Cerebellar cortex (tissue), 1 donor: ENCODE data around the gene KIF3B.
"Not testable (repeated sequence)": the region's sequence is repeated elsewhere in the genome, so short reads cannot be mapped to it uniquely, and the experiment has no call there.

ENCODE experiments used
- DNase-seq: peaks from one replicate; pipeline ENCODE4 v3.0.0-alpha.2; 2015; ENCODE audit warnings: low spot score

KIF3B gene

GRCh38 chr20:32277361-32278198 lies at the start of gene KIF3B:
KIF3B (plus strand) TSS chr20:32277651; CDS start chr20:32309778, 32,127 bp downstream.
- DNase-seq = peak; percentile 86

DNA sequence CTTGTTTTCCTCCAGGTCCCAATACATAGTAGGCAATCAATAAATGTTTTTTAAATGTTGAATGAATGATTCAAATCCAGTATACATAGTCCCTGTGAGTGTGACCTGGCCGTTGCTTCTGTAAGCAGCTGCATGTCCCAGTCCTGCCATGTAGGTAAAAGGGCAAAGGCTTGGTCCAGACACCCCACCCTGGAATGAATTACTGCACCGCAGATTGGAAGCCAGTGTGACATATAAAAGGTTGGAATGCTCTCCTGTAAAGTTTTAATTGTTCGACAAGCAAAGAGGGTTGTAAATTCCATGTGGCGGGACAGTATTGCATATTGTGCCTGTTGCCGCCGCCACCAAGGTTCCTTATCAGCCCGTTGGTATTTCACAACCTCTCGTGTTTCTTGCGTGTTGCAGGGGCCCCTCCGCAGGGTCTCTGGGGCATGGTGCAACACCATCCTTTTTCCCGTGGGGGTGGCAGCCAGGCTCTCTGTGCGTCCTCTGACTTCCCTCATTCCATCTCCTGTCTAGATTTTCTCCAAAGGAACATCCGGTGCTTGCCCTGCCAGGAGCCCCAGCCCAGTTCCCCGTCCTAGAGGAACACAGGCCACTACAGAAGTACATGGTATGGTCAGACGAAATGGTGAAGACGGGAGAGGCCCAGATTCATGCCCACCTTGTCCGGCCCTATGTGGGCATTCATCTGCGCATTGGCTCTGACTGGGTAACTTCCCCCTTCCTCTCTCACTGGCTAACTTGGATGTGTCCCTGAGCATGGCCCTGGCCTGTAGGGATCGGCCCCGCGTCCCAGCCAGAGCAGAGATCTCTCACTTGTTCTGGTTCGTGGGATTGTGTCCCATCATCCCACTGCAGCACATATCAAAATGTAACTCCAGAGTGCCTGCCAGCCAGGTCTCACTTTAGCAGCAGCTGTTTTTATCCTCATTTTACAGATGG lies 49.4 kb upstream of the KIF3B start:
- DNase-seq = no peak

- DNase-seq = no peak
Observed at GRCh38 chr20:32229251-32229747, 48.2 kb upstream of the KIF3B start.

DNA sequence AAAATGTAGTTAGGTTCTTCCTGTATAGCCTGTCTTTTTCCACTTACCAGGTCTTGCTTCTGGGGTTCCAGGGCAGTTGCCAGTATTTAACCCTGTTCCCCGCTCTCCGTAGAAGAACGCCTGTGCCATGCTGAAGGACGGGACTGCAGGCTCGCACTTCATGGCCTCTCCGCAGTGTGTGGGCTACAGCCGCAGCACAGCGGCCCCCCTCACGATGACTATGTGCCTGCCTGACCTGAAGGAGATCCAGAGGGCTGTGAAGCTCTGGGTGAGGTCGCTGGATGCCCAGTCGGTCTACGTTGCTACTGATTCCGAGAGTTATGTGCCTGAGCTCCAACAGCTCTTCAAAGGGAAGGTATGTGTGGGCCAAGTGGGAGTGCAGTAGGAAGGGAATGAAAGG lies 46.7 kb upstream of the KIF3B start:
- no peak for DNase-seq

DNA sequence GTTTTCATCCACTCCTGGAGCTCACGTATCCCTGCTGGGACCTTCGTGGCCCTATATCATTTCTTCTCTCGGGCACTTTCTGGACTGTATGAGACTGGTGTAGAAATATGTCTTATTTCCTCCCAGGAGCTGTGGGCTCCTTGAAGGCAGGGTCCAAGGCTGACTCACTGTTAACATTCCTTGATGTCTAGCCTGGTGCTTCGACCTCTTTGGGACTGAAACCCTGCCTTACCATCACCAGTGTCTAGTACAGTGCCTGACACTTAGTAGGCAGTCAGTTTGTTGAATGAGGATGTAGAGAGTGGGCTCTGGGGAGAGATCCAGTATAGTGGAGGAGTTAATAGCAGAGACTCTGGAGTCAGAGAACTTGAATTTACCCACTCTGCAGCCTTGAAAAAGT lies 46.2 kb upstream of the KIF3B start:
- no peak for DNase-seq

GRCh38 chr20:32231847-32232246 lies 45.6 kb upstream of the KIF3B start:
- no peak for DNase-seq

GRCh38 chr20:32232326-32232886 lies 45.0 kb upstream of the KIF3B start:
- DNase-seq = no peak

DNA sequence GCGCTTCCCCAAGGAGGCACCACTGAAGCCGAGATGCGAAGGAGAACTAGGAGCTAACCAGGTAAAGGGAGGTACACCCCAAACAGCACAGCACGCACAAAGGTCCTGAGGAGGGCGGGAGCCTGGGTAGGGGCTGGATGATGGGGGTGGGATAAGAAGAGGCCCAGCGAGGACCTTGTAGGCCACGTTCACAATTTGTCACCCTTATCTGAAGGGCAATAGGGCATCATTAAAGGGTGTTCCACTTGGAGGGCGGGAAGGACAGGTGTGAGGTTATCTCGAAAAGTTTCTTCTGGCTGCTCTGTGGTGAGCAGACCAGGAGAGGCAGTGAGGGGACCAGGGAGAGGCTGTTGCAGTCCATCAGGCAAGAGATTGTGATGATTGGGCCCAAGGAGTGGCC lies 44.2 kb upstream of the KIF3B start:
- no peak for DNase-seq

DNA sequence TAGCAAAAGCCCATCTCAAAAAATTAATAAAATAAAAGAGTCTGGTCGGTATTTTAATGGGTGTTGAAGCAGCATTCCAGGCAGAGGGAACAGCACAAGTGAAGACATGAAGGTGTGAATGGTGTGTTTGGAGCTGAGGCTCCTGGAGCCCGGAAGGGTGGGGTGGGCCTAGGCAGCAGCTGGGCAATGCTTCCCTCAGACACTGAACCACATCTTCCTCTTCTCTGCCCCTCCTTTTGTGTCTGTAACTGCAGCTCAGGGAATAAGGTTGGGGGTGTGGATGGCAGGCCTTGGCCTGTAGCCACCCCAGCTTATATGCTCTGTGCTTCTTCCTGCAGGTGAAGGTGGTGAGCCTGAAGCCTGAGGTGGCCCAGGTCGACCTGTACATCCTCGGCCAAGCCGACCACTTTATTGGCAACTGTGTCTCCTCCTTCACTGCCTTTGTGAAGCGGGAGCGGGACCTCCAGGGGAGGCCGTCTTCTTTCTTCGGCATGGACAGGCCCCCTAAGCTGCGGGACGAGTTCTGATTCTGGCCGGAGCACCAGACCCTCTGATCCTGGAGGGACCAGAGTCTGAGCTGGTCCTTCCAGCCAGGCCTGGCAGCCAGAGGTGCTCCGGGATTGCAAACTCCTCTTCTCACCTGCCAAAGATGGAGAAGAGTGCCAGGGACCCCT lies 43.2 kb upstream of the KIF3B start:
- no peak for DNase-seq

DNA sequence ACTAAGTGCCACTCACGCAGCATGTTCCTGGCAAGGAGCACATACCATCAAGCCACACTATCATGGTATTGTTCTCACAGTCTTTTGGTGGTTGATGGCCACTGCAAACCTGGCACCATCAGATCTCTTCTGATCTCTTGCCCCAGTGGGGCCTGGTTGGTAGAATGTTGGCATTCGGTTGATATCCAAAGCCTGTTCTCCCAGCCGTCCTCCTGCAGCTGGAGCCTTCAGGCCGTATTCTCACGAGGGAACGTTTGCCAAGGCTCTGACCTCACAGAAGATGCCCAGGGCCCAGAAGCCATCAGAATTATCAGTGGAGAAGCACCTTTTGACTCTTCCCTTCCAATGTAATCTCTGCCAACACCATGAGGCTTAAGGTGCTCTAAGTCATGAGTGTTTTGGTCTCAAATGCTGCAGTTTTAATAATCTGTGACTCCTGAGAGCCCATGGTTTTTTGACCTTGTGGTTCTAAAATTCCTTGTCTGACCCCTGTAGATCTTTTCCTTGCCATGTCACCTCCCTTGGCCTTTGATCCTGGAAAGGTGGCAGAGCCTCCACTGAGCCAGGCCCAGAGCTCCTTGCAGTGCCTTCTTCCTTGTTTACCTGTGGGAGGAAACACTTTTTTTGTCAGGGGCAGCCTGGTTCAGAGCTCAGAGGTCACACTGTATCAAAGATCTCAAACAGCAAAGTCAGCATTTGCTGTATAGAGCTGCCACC lies 42.0 kb upstream of the KIF3B start:
- DNase-seq = no peak

- no peak for DNase-seq
Observed at GRCh38 chr20:32236048-32236533, 41.4 kb upstream of the KIF3B start.

DNA sequence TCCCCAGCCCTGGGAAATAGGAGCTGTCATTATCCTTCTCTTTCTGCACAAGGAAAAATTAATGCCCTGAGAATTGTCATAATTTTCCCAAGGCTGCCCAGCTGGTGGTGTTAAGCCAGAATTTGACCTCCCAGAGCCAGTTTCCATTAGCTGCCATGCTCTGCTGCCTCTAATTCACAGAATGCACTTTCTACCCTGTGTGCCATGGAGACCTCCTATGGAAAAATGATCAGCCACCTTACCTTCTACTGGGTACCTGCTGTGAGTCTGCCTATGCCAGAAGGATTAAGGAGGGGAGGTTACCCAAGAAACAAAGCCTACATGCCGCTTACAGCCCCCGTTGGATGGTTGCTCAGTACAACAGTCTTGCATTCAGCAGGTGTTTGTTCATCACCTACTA lies 40.6 kb upstream of the KIF3B start:
- DNase-seq = no peak

DNA sequence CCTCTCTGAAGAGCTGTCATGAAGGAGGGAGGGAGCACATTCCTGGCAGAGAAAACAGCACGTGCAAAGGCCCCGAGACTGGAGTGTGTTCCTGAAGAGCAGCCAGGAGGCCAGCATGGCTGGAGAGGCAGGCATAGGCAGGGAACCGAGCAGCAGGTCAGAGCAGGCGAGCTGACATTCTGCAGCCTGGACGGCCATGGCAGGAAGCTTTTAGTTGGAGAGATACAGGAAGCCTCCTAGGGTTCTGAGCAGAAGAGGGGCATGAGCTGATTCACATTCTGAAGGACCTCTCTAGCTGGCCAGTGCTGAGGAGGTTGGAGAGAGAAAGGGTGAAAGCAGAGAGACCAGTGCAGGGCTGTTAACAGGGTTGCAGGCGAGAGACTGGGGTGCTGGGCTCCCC lies 40.0 kb upstream of the KIF3B start:
- DNase-seq = no peak

- DNase-seq = no peak
Observed at GRCh38 chr20:32238483-32239425, 38.7 kb upstream of the KIF3B start.

GRCh38 chr20:32240205-32240604 lies 37.2 kb upstream of the KIF3B start:
- DNase-seq = no peak

DNA sequence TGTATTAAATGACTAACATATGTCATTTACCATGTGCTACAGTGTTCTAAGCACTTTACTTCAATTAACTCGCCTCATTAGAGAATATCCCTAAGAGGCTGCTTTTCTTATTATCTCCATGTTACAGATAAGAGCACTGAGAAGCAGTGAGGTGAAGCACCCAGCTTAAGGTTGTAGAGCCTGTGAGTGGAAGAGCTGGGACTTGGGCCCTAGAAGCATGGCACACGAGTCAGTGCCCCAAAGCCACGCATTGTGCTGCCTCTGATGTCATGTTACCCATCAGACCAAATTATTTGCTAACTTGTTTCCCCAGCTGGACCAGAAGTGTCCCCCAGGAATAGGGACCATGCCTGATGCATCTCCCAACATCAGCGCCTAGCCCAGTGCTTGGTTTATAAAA lies 35.6 kb upstream of the KIF3B start:
- DNase-seq = no peak

DNA sequence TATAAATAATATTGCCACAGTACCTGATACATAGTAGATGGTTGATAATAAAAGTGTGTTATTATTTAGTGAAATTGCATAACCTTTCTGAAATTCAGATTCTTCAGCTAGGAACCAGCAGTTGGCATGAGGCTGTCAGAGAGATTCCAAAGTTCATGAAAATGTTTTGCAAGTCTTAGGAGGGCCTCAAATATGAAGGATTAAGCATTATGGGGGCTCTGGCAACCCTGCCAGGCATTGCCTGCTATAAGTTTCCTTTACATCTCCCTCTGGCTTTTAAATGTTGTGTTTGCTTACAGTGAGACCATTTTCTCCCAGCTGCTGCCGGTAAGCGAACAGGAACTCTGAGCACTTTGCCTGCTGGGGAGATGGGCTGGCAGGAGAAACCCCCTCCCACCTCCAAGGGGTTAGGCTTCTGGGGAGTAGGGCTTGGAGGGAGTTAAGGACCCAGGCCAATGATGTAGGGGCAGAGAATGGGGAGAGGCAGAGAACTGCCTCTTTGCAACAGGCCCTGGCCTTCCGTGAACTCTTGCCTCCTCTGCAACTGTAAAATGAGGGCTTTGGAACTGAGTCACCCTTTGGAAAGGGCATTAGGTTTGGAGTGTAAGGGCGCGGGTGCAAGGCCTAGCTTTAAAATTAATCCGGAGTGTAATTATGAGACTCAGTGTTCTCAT lies 33.2 kb upstream of the KIF3B start:
- DNase-seq = no peak

- DNase-seq = no peak
Observed at GRCh38 chr20:32244959-32245358, 32.5 kb upstream of the KIF3B start.

- DNase-seq = not testable (repeated sequence)
Observed at GRCh38 chr20:32246208-32246607, 31.2 kb upstream of the KIF3B start.
